GM23248 (cell line): ENCODE measurements around the gene ADM. TPM values are rescaled to one million over a fixed set of nuclear protein-coding genes. Genes with fewer than 3 reads are reported as not detected.

Experiments
- DNase-seq: peaks from one replicate; pipeline ENCODE4 v3.0.0-alpha.2; 2015
- H2AFZ ChIP-seq: fragments of 200-600 bp; sonication (generic); 2 replicates; pipeline ENCODE4 v1.6.1; 2016; ENCODE audit warnings: antibody characterized with exemption
- H3F3A ChIP-seq: fragments of 200-600 bp; sonication (generic); 2 replicates; pipeline ENCODE4 v1.6.1; 2016; ENCODE audit warnings: mild to moderate bottlenecking, antibody characterized with exemption, mixed run types; ENCODE audit not compliant: insufficient read depth
- H3K27ac ChIP-seq: fragments of 200-600 bp; sonication (generic); 2 replicates; pipeline ENCODE4 v1.5.1; 2016; ENCODE audit warnings: mild to moderate bottlenecking
- H3K27me3 ChIP-seq: fragments of 200-600 bp; sonication (generic); replicated peaks from 2 replicates; pipeline ENCODE4 v1.6.1; 2016; ENCODE audit warnings: mild to moderate bottlenecking; ENCODE audit not compliant: insufficient read depth
- H3K36me3 ChIP-seq: fragments of 200-600 bp; sonication (generic); 2 replicates; pipeline ENCODE4 v1.6.1; 2016; ENCODE audit warnings: low read depth, mild to moderate bottlenecking
- H3K4me1 ChIP-seq: fragments of 200-600 bp; sonication (generic); 2 replicates; pipeline ENCODE4 v1.6.1; 2016; ENCODE audit warnings: mild to moderate bottlenecking; ENCODE audit not compliant: insufficient read depth
- H3K4me2 ChIP-seq: fragments of 200-600 bp; sonication (generic); one replicate; pipeline ENCODE4 v1.6.1; 2016; ENCODE audit warnings: mild to moderate bottlenecking; ENCODE audit not compliant: unreplicated experiment
- H3K4me3 ChIP-seq: fragments of 200-600 bp; sonication (generic); 2 replicates; pipeline ENCODE4 v1.5.1; 2016; ENCODE audit warnings: mild to moderate bottlenecking
- H3K79me2 ChIP-seq: fragments of 200-600 bp; sonication (generic); 2 replicates; pipeline ENCODE4 v1.6.1; 2016; ENCODE audit warnings: mild to moderate bottlenecking; ENCODE audit not compliant: insufficient read depth
- H3K9ac ChIP-seq: fragments of 200-600 bp; sonication (generic); 2 replicates; pipeline ENCODE4 v1.6.1; 2016; ENCODE audit warnings: mild to moderate bottlenecking
- H3K9me2 ChIP-seq: fragments of 200-600 bp; sonication (generic); 2 replicates; pipeline ENCODE4 v1.6.1; 2016; ENCODE audit warnings: mixed run types, mild to moderate bottlenecking, moderate library complexity; ENCODE audit not compliant: insufficient read depth
- H3K9me3 ChIP-seq: fragments of 200-600 bp; sonication (generic); one replicate; pipeline ENCODE4 v1.6.1; 2017; ENCODE audit warnings: low read depth
- H4K20me1 ChIP-seq: fragments of 200-600 bp; sonication (generic); 2 replicates; pipeline ENCODE4 v1.6.0; 2016; ENCODE audit not compliant: insufficient read depth
- EZH2 ChIP-seq: fragments of 200-600 bp; sonication (generic); IDR thresholded peaks from 2 replicates; pipeline ENCODE4 v1.6.1; 2018; ENCODE audit warnings: antibody characterized with exemption, mild to moderate bottlenecking; ENCODE audit not compliant: insufficient read depth, poor library complexity, severe bottlenecking
- EZH2phosphoT487 ChIP-seq: fragments of 200-600 bp; sonication (generic); IDR thresholded peaks from 2 replicates; pipeline ENCODE4 v1.6.1; 2018; ENCODE audit warnings: antibody characterized with exemption, moderate library complexity, mild to moderate bottlenecking, low read depth; ENCODE audit not compliant: insufficient read depth
- WGBS, 2 experiments: methylation state at CpG; one replicate each; pipeline ENCODE4 v1.1.6; 2015 to 2017; ENCODE audit warnings: low lambda C conversion rate in 2 of 2, low coverage in 1 of 2; ENCODE audit errors: missing lambda C conversion rate in 2 of 2; 5-methylcytosine and 5-hydroxymethylcytosine counted together
- in situ Hi-C: fragments of 300-500 bp; cut with MboI; formaldehyde crosslinking; loops from 2 replicates; pipeline ENCODE4 v1.15.0; 2020
- polyA plus RNA-seq: library from polyadenylated mRNA; unstranded; fragments of >200 nt; fragmentation: Nextera tagmentation; extraction: Ambion mirVana; gene quantifications from 2 replicates; pipeline ENCODE4 v1.2.1, GENCODE V29; 2016
- total RNA-seq: library from RNA; depleted of rRNA; stranded (reverse); fragments of >200 nt; shearing (Covaris generic); gene quantifications from 2 replicates; pipeline ENCODE4 v1.2.3, GENCODE V29; 2014

ADM gene
- total and polyA plus RNA-seq, 2 experiments from 2014 or later: 451 to 551 TPM

- Histone ChIP-seq H3K27me3 (no peaks in the 10 kb centered on the region), H3K4me3 (peak overlapping the region; percentile 96), H3K9ac (peak overlapping the region; percentile 93), H3K36me3 (peaks cover 22% of the 10 kb centered on the region), H3K9me3 (no peaks in the 10 kb centered on the region), H4K20me1 (peaks cover 10% of the 10 kb centered on the region; the same call in 1 of the 2 replicates), H3K27ac (peak overlapping the region; percentile 91), H2AFZ (no peak overlapping the region), H3K4me1 (peaks cover 13% of the 10 kb centered on the region; the same call in 1 of the 2 replicates), H3K79me2 (peaks cover 30% of the 10 kb centered on the region), H3K4me2 (peak overlapping the region; percentile 95), H3K9me2 (no peaks in the 10 kb centered on the region), H3F3A (peaks cover 31% of the 10 kb centered on the region)
- DNase-seq: peak; percentile 79
- in situ Hi-C loops: loop anchor here (10.0 to 25.0 kb wide), 2 partner anchors 322 to 555 kb away; no protein-coding TSS in a partner anchor
- WGBS, 2 experiments: 35 to 37% methylated on average over 12 of the region's 12 CpGs
- TF ChIP-seq EZH2: no peak
- TF ChIP-seq EZH2phosphoT487: no peak
These were observed 4.6 kb downstream of the ADM start for GRCh38 chr11:10309163-10310093.

- no peak overlapping the region for H3K4me3 ChIP-seq
- in situ Hi-C loops: loop anchor here (10.0 to 25.0 kb wide), 2 partner anchors 323 to 556 kb away; no protein-coding TSS in a partner anchor
- peaks cover 31% of the 10 kb centered on the region for H3F3A ChIP-seq
- no peaks in the 10 kb centered on the region for H3K27me3 ChIP-seq
- no peaks in the 10 kb centered on the region for H3K9me3 ChIP-seq
- no peak overlapping the region for H3K9ac ChIP-seq
- H3K4me1 ChIP-seq: peaks cover 13% of the 10 kb centered on the region; the same call in 1 of the 2 replicates
- TF ChIP-seq EZH2: no peak
- no peak for TF ChIP-seq EZH2phosphoT487
- DNase-seq: peak; percentile 43
- peaks cover 10% of the 10 kb centered on the region; the same call in 1 of the 2 replicates for H4K20me1 ChIP-seq
- peaks cover 23% of the 10 kb centered on the region for H3K79me2 ChIP-seq
- peak overlapping the region; percentile 91; the same call in 1 of the 2 replicates for H3K27ac ChIP-seq
- no peak overlapping the region for H3K4me2 ChIP-seq
- H2AFZ ChIP-seq: no peak overlapping the region
- H3K36me3 ChIP-seq: peaks cover 22% of the 10 kb centered on the region
- 90 to 96% methylated on average over 3 of the region's 3 CpGs for WGBS, 2 experiments
- H3K9me2 ChIP-seq: no peaks in the 10 kb centered on the region
These were observed 5.5 kb downstream of the ADM start for GRCh38 chr11:10310301-10310841.

- Histone ChIP-seq H3K27ac (no peak overlapping the region), H3K4me2 (no peak overlapping the region), H3K4me3 (no peak overlapping the region), H4K20me1 (0 out of 2 replicates have a peak, but pooled peaks cover 4% of the 10 kb centered on the region), H3F3A (peaks cover 27% of the 10 kb centered on the region), H3K9me3 (no peaks in the 10 kb centered on the region), H2AFZ (no peak overlapping the region), H3K9me2 (no peaks in the 10 kb centered on the region), H3K79me2 (peaks cover 9% of the 10 kb centered on the region), H3K9ac (no peak overlapping the region), H3K4me1 (peaks cover 16% of the 10 kb centered on the region; the same call in 1 of the 2 replicates), H3K27me3 (no peaks in the 10 kb centered on the region), H3K36me3 (peaks cover 8% of the 10 kb centered on the region)
- 98 to 100% methylated on average over 2 of the region's 2 CpGs for WGBS, 2 experiments
- in situ Hi-C loops: loop anchor here (10.0 to 25.0 kb wide), 2 partner anchors 325 to 557 kb away; no protein-coding TSS in a partner anchor
- DNase-seq: no peak
- TF ChIP-seq EZH2: no peak
- TF ChIP-seq EZH2phosphoT487: no peak
These were observed 6.9 kb downstream of the ADM start for GRCh38 chr11:10311802-10312201.

- Histone ChIP-seq H3K9me3 (no peaks in the 10 kb centered on the region), H3K36me3 (no peaks in the 10 kb centered on the region), H3K9me2 (no peaks in the 10 kb centered on the region), H3K4me2 (no peak overlapping the region), H4K20me1 (no peaks in the 10 kb centered on the region), H3K79me2 (no peaks in the 10 kb centered on the region), H3K4me1 (peaks cover 11% of the 10 kb centered on the region; the same call in 1 of the 2 replicates), H3K9ac (no peak overlapping the region), H3F3A (peaks cover 10% of the 10 kb centered on the region), H2AFZ (no peak overlapping the region), H3K27me3 (no peaks in the 10 kb centered on the region), H3K4me3 (no peak overlapping the region), H3K27ac (no peak overlapping the region)
- in situ Hi-C loops: loop anchor here (10.0 to 25.0 kb wide), 2 partner anchors 327 to 560 kb away; no protein-coding TSS in a partner anchor
- WGBS, 2 experiments: 75 to 79% methylated on average over 8 of the region's 8 CpGs
- TF ChIP-seq EZH2phosphoT487: no peak
- no peak for TF ChIP-seq EZH2
- DNase-seq: peak; percentile 53
These were observed 9.6 kb downstream of the ADM start for GRCh38 chr11:10314199-10315072.
